SK-N-DZ (cell line): ENCODE data around the gene CA5A.

Source experiments
- DNase-seq: peaks from one replicate; pipeline ENCODE4 v3.0.0-alpha.2; 2015; ENCODE audit warnings: low spot score
- small RNA-seq, 2 experiments: library from RNA; depleted of rRNA; stranded (forward); fragments of <200 nt; gene quantifications; one replicate each; pipeline ENCODE3, GENCODE V24; 2014

Gene CA5A

GRCh38 chr16:87838643-87839541 lies 97.4 kb downstream of the CA5A start:
- no peak for DNase-seq

Small RNAs within 50 kb of the gene (small RNA-seq; reads per million reads assigned to genes)
- gene AC127455.1: 0 reads per million in 2 experiments
